Heart left ventricle (tissue), 16 donors: ENCODE results near the gene C1orf74. TPM values are rescaled to one million over a fixed set of nuclear protein-coding genes. Genes with fewer than 3 reads are reported as not detected.

Experiments
- ATAC-seq, 4 donors: fragments of 200-7000 bp; cut with Tn5 transposase; one replicate each; pipeline ENCODE4 v1.9.1; 2020 to 2022; ENCODE audit warnings: moderate library complexity in 4 of 4, mild to moderate bottlenecking in 3 of 4, moderate number of reproducible peaks in 1 of 4
- DNase-seq, 5 donors: peaks; one replicate each; pipeline ENCODE4 v3.0.0-alpha.2; 2020
- H3K27ac ChIP-seq, 12 donors: fragments of 200-600 bp; sonication (generic) in 4 of 12; one replicate each; pipeline versions ENCODE4 v1.5.0 to v1.8.0; 2016 to 2022; ENCODE audit warnings: mild to moderate bottlenecking in 2 of 12
- H3K27me3 ChIP-seq, 9 donors: fragments of 200-600 bp; sonication (generic) in 2 of 9; one replicate each; pipeline versions ENCODE4 v1.5.1 to v1.8.0; 2016 to 2022; ENCODE audit warnings: mild to moderate bottlenecking in 3 of 9
- H3K36me3 ChIP-seq, 9 donors: fragments of 200-600 bp; sonication (generic) in 2 of 9; one replicate each; pipeline versions ENCODE4 v1.5.0 to v1.8.0; 2018 to 2022; ENCODE audit warnings: mild to moderate bottlenecking in 2 of 9
- H3K4me1 ChIP-seq, 12 donors: fragments of 200-600 bp; sonication (generic) in 4 of 12; one replicate each; pipeline versions ENCODE4 v1.5.0 to v1.8.0; 2016 to 2022; ENCODE audit warnings: mild to moderate bottlenecking in 3 of 12
- H3K4me3 ChIP-seq, 12 donors: fragments of 200-600 bp; sonication (generic) in 4 of 12; one replicate each; pipeline versions ENCODE4 v1.5.0 to v1.8.0; 2017 to 2022; ENCODE audit warnings: mild to moderate bottlenecking in 9 of 12, moderate library complexity in 4 of 12
- H3K9me3 ChIP-seq, 12 donors: fragments of 200-600 bp; sonication (generic) in 4 of 12; one replicate each; pipeline versions ENCODE4 v1.5.0 to v1.8.0; 2016 to 2022; ENCODE audit warnings: mild to moderate bottlenecking in 1 of 12
- CTCF ChIP-seq, 12 donors: fragments of 200-600 bp; sonication (generic) in 4 of 12; IDR thresholded peaks; one replicate each; pipeline versions ENCODE4 v1.5.0 to v1.8.0; 2018 to 2022; ENCODE audit warnings: antibody characterized with exemption in 12 of 12, mild to moderate bottlenecking in 5 of 12
- POLR2A ChIP-seq, 2 donors: fragments of 450-650 bp; IDR thresholded peaks; one replicate each; pipeline ENCODE4 v1.6.1; 2017; ENCODE audit warnings: antibody characterized with exemption in 2 of 2, mild to moderate bottlenecking in 2 of 2, moderate library complexity in 2 of 2
- WGBS, 4 donors: extraction: QIAGEN DNeasy Blood & Tissue Kit in 2 of 4; methylation state at CpG; one replicate each; pipeline versions ENCODE4 v1.1.5 to v1.1.7; 2013 to 2018; 5-methylcytosine and 5-hydroxymethylcytosine counted together
- intact Hi-C, 10 donors: fragments of 100-400 bp; cut with DNase I; formaldehyde crosslinking; loops; one replicate each; pipeline versions ENCODE4 v1.11.1 to v1.14.2; 2022
- long read RNA-seq, 3 donors: library from polyadenylated mRNA; unstranded; transcript quantifications; one replicate each; pipeline ENCODE4 v2.0.0, GENCODE V29; 2020 to 2021
- polyA plus RNA-seq, 2 donors: library from polyadenylated mRNA; stranded (reverse); fragments of 200-250 nt; gene quantifications; one replicate each; pipeline ENCODE4 v1.2.3, GENCODE V29; 2013
- total RNA-seq, 9 donors: library from RNA; depleted of rRNA in 2 of 9; stranded (reverse); fragments of >200 nt in 2 of 9; fragmentation: NEBNext Ultra II Directional in 3 of 9; extraction: Animal tissue kit (Norgen Biotek cat#: 25700) in 3 of 9; gene quantifications; one replicate each; pipeline versions ENCODE4 v1.1.0 to v1.2.4, GENCODE V29; 2016 to 2023
- donor health status: ischemic (EF 13 %, LVEDD 7.1; RV severe dilation, severe dysfunction).
- donor health status: healthy with polysubstance abuse.
- donor health status: DM: no; HTN: yes; CAD: no.
- donor health status: DM: no; HTN: no; CAD: no.
- donor health status: ischemic (EF 25% LVEDD 6.9; RV normal size, moderate dysfunction).
- donor health status: ischemic (EF 25% LVEDD 5.7; RV mildly dilated, moderate dysfunction).
- donor health status: healthy.
- donor health status: DM: yes; HTN: yes; CAD: no.
- donor health status: ischemic (EF 35%, LVEDD 5.7; RV mildly dilated, moderate dysfunction).
- donor health status: nonischemic (EF 11% LVEDD 7.7; RV severe dilation, severe dysfunction).
- donor health status: DM: yes; HTN: yes; CAD: no.
- donor health status: PGD.
- donor health status: ischemic (EF 29% LVEDD 5.4; RV normal size, mild dysfunction).
- donor health status: nonischemic (EF 23%, LVEDD 6.1; RV moderate dilation, normal function).

C1orf74 gene
- total RNA-seq (1 to 10 TPM; 1.6 to 2.6 (median 2.4) TPM), polyA plus RNA-seq (1 to 10 TPM; 1.1 to 1.3 TPM)
- long read RNA-seq, donor 1, full-length matches to known transcripts = 1 of 2 reads
- long read RNA-seq, donor 1, partial matches to known transcripts = 0 of 2 reads
- long read RNA-seq, donor 1, other reads (novel, unspliced or antisense) = 1 of 2 reads
- long read RNA-seq, donor 2, full-length matches to known transcripts = 8 of 8 reads
- long read RNA-seq, donor 2, partial matches to known transcripts = 0 of 8 reads
- long read RNA-seq, donor 2, other reads (novel, unspliced or antisense) = 0 of 8 reads
- long read RNA-seq, donor 3, full-length matches to known transcripts = 3 of 4 reads
- long read RNA-seq, donor 3, partial matches to known transcripts = 0 of 4 reads
- long read RNA-seq, donor 3, other reads (novel, unspliced or antisense) = 1 of 4 reads

- Histone ChIP-seq H3K27me3 (no peaks in the 10 kb centered on the region), H3K4me3 (peak within 1 kb of the TSS; percentile 42 to 76 (median 64)), H3K4me1 (peaks cover 4 to 45% (median 20%) of the 10 kb centered on the region in 12 donors), H3K9me3 (no peaks in the 10 kb centered on the region), H3K36me3 (peaks cover 0 to 29% (median 2%) of the 10 kb centered on the region in 9 donors), H3K27ac (peak within 1 kb of the TSS; percentile 70 to 94 (median 86))
- intact Hi-C loops = loop anchor here in 5 of 10 donors (1.0 to 5.0 kb wide), 7 partner anchors 15 to 43 kb away; partner anchors contain the start of gene UTP25 (in 3 of the 5)
- DNase-seq = peak; percentile 99 to 100 (median 99)
- ATAC-seq = peak; percentile 93 to 99 (median 98)
- 4 to 8% (median 5%) methylated on average over 31 to 48 of the region's 48 CpGs for WGBS, 4 donors
- peak in 1 of 2 donors; percentile 83 for TF ChIP-seq POLR2A (IDR thresholded peaks at IDR 0.05)
- peak in 2 of 12 donors; percentile 7 to 23 for TF ChIP-seq CTCF (IDR thresholded peaks at IDR 0.05)
Observed at GRCh38 chr1:209784265-209785169, at the start of gene C1orf74. C1orf74 (minus strand) TSS chr1:209784559; CDS start chr1:209783634, 925 bp downstream.

GRCh38 chr1:209831615-209832014, 47.3 kb upstream of the C1orf74 start:
- Histone ChIP-seq H3K9me3 (no peaks in the 10 kb centered on the region), H3K4me3 (no peak overlapping the region), H3K27ac (no peak overlapping the region), H3K36me3 (peaks cover 0 to 68% (median 63%) of the 10 kb centered on the region in 9 donors), H3K27me3 (no peaks in the 10 kb centered on the region), H3K4me1 (peaks cover 0 to 22% (median 5%) of the 10 kb centered on the region in 12 donors)
- DNase-seq (no peak), ATAC-seq (no peak)
- intact Hi-C loops = loop anchor here in 1 of 10 donors (10.0 kb wide), 1 partner anchor 1413 kb away; no protein-coding TSS in a partner anchor
- TF ChIP-seq POLR2A (IDR thresholded peaks at IDR 0.05) (no peak), CTCF (IDR thresholded peaks at IDR 0.05) (no peak)
- WGBS, 4 donors = 95 to 98% (median 97%) methylated on average over 1 of the region's 1 CpG

- WGBS, 4 donors = 78 to 94% (median 89%) methylated on average over 3 of the region's 3 CpGs
- Histone ChIP-seq H3K27me3 (no peaks in the 10 kb centered on the region), H3K4me3 (no peak overlapping the region), H3K27ac (no peak overlapping the region), H3K9me3 (no peaks in the 10 kb centered on the region), H3K36me3 (peaks cover 0 to 59% (median 54%) of the 10 kb centered on the region in 9 donors), H3K4me1 (peaks cover 0 to 20% (median 6%) of the 10 kb centered on the region in 12 donors)
- DNase-seq (no peak), ATAC-seq (no peak)
- TF ChIP-seq POLR2A (IDR thresholded peaks at IDR 0.05) (no peak), CTCF (IDR thresholded peaks at IDR 0.05) (no peak)
- intact Hi-C loops = loop anchor here in 1 of 10 donors (10.0 kb wide), 1 partner anchor 1414 kb away; no protein-coding TSS in a partner anchor
Observed at GRCh38 chr1:209830722-209831121, 46.4 kb upstream of the C1orf74 start.
